Progenitor cell of endocrine pancreas (in vitro differentiated cells): ENCODE data around the gene CDH13. TPM values are rescaled to one million over a fixed set of nuclear protein-coding genes. Genes with fewer than 3 reads are reported as not detected.

ENCODE experiments used
- DNase-seq: peaks from one replicate; pipeline ENCODE4 v3.0.0; 2021; ENCODE audit warnings: low spot score; ENCODE audit not compliant: unreplicated experiment
- H3K27ac Mint-ChIP-seq: 2 replicates; pipeline ENCODE4 v1.8.0; 2021; ENCODE audit warnings: mild to moderate bottlenecking, moderate library complexity, mixed read lengths
- H3K27me3 Mint-ChIP-seq: 2 replicates; pipeline ENCODE4 v1.8.0; 2021; ENCODE audit warnings: mixed read lengths
- H3K36me3 Mint-ChIP-seq: 2 replicates; pipeline ENCODE4 v1.8.0; 2022; ENCODE audit warnings: mixed read lengths; ENCODE audit not compliant: insufficient read depth
- H3K4me1 Mint-ChIP-seq: 2 replicates; pipeline ENCODE4 v1.8.0; 2021; ENCODE audit warnings: low read depth, mixed read lengths
- H3K4me3 Mint-ChIP-seq: 2 replicates; pipeline ENCODE4 v1.8.0; 2021; ENCODE audit warnings: low read depth, mild to moderate bottlenecking, moderate library complexity, mixed read lengths
- H3K9me3 Mint-ChIP-seq: 2 replicates; pipeline ENCODE4 v1.8.0; 2021; ENCODE audit warnings: low read depth, mixed read lengths
- total RNA-seq: library from RNA; stranded (reverse); gene quantifications from 2 replicates; pipeline ENCODE4 v1.2.1, GENCODE V29; 2021
- TF ChIP-seq, protein P1 (sequence below): fragments of 200-600 bp; sonication (generic); IDR thresholded peaks from one replicate; pipeline ENCODE4 v1.5.0; 2021; ENCODE audit warnings: antibody characterized with exemption, mild to moderate bottlenecking; ENCODE audit not compliant: unreplicated experiment

The CDH13 gene
- total RNA-seq, 1 donor from 2014 or later, result 0.38 TPM

DNA sequence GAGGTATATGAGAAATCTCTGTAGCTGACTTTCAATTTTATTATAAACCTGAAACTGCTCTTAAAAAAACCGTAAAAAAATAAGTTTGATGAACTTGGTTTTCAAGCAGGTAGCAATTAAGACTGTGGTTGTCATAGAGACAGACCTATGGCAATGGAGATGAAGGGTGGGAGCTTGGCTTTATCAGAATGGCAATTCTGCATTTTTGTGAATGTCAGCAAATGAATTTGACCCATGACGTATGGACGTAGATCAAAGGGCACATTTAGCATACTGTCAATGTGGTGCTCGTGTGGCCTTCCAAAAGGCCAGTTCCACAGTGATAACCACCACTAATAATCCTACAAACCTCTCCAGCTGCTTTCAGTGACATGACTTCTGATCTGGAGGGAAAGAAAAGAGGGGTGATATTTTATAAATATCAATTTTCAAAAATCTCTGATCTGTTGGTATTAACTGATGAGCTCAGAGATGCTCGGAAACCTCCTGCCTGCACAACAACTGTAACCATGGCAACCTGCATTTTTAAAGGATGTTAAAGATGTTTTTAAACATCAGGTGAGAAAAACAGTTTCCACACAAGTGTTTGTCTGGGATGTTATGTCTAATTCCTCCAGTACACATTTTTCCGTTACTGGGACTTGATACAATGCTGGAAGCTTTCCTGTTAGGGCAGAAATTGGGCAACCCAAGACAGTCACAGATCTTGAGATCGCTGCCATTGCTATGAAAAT, 533.7 kb downstream of the CDH13 start:
- Mint-ChIP-seq H3K4me3 (no peak overlapping the region), H3K4me1 (peaks cover 3% of the 10 kb centered on the region), H3K36me3 (no peaks in the 10 kb centered on the region), H3K27me3 (peaks cover 6% of the 10 kb centered on the region), H3K9me3 (no peaks in the 10 kb centered on the region), H3K27ac (no peak overlapping the region)
- no peak for DNase-seq
- TF ChIP-seq, protein P1, sequence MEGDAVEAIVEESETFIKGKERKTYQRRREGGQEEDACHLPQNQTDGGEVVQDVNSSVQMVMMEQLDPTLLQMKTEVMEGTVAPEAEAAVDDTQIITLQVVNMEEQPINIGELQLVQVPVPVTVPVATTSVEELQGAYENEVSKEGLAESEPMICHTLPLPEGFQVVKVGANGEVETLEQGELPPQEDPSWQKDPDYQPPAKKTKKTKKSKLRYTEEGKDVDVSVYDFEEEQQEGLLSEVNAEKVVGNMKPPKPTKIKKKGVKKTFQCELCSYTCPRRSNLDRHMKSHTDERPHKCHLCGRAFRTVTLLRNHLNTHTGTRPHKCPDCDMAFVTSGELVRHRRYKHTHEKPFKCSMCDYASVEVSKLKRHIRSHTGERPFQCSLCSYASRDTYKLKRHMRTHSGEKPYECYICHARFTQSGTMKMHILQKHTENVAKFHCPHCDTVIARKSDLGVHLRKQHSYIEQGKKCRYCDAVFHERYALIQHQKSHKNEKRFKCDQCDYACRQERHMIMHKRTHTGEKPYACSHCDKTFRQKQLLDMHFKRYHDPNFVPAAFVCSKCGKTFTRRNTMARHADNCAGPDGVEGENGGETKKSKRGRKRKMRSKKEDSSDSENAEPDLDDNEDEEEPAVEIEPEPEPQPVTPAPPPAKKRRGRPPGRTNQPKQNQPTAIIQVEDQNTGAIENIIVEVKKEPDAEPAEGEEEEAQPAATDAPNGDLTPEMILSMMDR, result no peak

DNA sequence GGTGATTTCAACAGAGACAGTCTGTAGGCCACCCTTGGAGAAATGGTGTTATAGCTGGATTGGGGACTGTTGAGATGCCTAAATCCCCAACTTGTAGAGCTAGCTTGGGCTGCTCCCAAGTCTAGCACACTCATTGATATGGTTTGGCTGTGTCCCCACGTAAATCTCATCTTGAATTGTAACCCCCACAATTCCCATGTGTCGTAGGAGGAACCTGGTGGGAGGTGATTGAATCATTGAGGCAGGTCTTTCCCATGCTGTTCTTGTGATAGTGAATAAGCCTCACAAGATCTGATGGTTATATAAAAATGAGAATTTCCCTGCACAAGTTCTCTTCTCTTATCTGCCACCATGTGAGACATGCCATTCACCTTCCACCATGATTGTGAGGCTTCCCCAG, 536.0 kb downstream of the CDH13 start:
- Mint-ChIP-seq H3K27ac (no peak overlapping the region), H3K36me3 (no peaks in the 10 kb centered on the region), H3K4me1 (peaks cover 3% of the 10 kb centered on the region), H3K4me3 (no peak overlapping the region), H3K9me3 (no peaks in the 10 kb centered on the region), H3K27me3 (peaks cover 11% of the 10 kb centered on the region)
- DNase-seq, result no peak
- TF ChIP-seq, protein P1, result no peak

DNA sequence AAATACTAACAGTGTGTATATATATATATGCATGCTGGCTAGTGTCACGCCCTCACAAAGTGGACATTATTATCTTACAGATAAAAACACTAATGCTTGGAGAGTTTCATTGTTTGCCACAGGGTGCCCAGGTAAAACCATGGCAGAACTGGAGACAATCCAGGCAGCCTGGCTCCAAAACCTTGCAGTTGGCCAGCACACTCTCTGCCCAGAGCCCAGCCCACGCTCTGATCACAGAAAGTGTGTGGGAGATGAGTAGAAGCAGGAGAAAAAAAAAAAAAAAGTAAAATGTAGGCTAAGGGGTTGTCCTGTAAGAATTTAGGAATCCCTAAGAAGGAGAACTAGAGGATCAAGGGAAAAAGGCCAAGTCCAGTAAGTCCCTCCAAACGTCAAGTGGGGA, 538.0 kb downstream of the CDH13 start:
- H3K27ac Mint-ChIP-seq, result no peak overlapping the region
- no peak for DNase-seq
- H3K36me3 Mint-ChIP-seq, result no peaks in the 10 kb centered on the region
- TF ChIP-seq, protein P1, result no peak
- peaks cover 8% of the 10 kb centered on the region for H3K27me3 Mint-ChIP-seq
- H3K9me3 Mint-ChIP-seq, result no peaks in the 10 kb centered on the region
- H3K4me1 Mint-ChIP-seq, result peaks cover 3% of the 10 kb centered on the region
- H3K4me3 Mint-ChIP-seq, result no peak overlapping the region

DNA sequence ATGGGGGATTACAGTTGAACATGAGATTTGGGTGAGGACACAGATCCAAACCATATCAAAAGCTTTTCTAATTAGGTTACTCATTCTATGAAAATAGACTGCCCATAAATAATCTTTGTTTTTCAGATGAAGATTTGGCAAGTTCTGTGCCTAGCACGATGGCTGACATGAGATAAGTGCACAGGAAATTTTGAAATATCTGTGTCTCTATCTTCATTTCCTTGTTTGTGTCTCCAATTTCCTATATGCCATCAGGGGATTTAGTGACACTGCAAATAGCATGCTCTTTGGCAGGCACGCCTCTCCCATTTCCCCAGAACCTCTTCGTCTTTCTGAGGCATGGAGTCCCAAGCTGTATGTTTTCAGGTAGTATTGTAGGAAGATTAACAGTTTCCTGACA, 544.6 kb downstream of the CDH13 start:
- no peak overlapping the region for H3K4me3 Mint-ChIP-seq
- no peak overlapping the region for H3K27ac Mint-ChIP-seq
- no peaks in the 10 kb centered on the region for H3K36me3 Mint-ChIP-seq
- TF ChIP-seq, protein P1, result no peak
- no peaks in the 10 kb centered on the region for H3K4me1 Mint-ChIP-seq
- peaks cover 3% of the 10 kb centered on the region for H3K27me3 Mint-ChIP-seq
- H3K9me3 Mint-ChIP-seq, result no peaks in the 10 kb centered on the region
- DNase-seq, result no peak

DNA sequence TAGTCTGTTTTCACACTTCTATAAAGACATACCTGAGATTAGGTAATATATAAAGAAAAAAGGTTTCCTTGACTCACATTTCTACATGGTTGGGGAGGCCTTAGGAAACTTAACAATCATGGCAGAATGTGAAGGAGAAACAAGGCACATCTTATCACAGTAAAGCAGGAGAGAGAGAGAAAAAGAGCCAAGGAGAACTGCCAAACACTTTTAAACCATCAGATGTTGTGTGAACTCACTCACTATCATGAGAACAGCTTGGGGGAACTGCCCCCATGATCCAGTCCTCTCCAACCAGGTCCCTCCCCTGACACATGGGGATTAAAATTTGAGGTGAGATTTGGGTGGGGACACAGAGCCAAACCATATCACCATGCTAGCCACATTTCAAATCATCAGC, 547.9 kb downstream of the CDH13 start:
- H3K9me3 Mint-ChIP-seq, result no peaks in the 10 kb centered on the region
- peaks cover 6% of the 10 kb centered on the region for H3K27me3 Mint-ChIP-seq
- no peak overlapping the region for H3K27ac Mint-ChIP-seq
- no peaks in the 10 kb centered on the region for H3K4me1 Mint-ChIP-seq
- DNase-seq, result no peak
- TF ChIP-seq, protein P1, result no peak
- no peaks in the 10 kb centered on the region for H3K36me3 Mint-ChIP-seq
- no peak overlapping the region for H3K4me3 Mint-ChIP-seq
